K562 (cell line): Measurements from ENCODE around the gene PRKCE. TPM values are rescaled to one million over a fixed set of nuclear protein-coding genes. Genes with fewer than 3 reads are reported as not detected.
A peak's percentile ranks its signal among the peaks of the same experiment; 100 is the strongest.

Source experiments
- ARID3A ChIP-seq: IDR thresholded peaks from 2 replicates; pipeline ENCODE4 v1.6.1; 2012; ENCODE audit warnings: low read depth, low read length, improper control_type of control experiment, borderline replicate concordance
- E2F1 ChIP-seq: sonication (generic); formaldehyde crosslinking; IDR thresholded peaks from 2 replicates; pipeline ENCODE4 v1.8.1; 2023; ENCODE audit warnings: mild to moderate bottlenecking, missing genetic modification reagents, moderate library complexity
- IRF2 ChIP-seq: sonication (generic); formaldehyde crosslinking; IDR thresholded peaks from 2 replicates; pipeline ENCODE4 v1.8.1; 2022; ENCODE audit warnings: mild to moderate bottlenecking, missing genetic modification reagents
- MCM5 ChIP-seq: fragments of 450-650 bp; IDR thresholded peaks from 2 replicates; pipeline ENCODE4 v1.6.1; 2016; ENCODE audit warnings: low read depth
- RB1 ChIP-seq: fragments of 450-650 bp; IDR thresholded peaks from 2 replicates; pipeline ENCODE4 v1.6.1; 2017; ENCODE audit warnings: low read depth, mild to moderate bottlenecking
- RBM22 ChIP-seq: fragments of 200-400 bp; formaldehyde crosslinking; IDR thresholded peaks from 2 replicates; pipeline ENCODE4 v1.6.1; 2018; ENCODE audit warnings: low read length, low read depth; ENCODE audit not compliant: poor library complexity, severe bottlenecking
- SP2 ChIP-seq: IDR thresholded peaks from 2 replicates; pipeline ENCODE4 v1.6.1; 2011; ENCODE audit warnings: mild to moderate bottlenecking, low read depth, low read length, moderate library complexity; ENCODE audit not compliant: poor library complexity, severe bottlenecking; ENCODE audit errors: extremely low read depth
- ZNF41 ChIP-seq: fragments of 250-450 bp; sonication (Bioruptor Pico); conservative IDR thresholded peaks from 2 replicates; pipeline ENCODE4 v1.4.0; 2020; ENCODE audit warnings: mild to moderate bottlenecking
- ZNF57 ChIP-seq: fragments of 450-650 bp; formaldehyde crosslinking; IDR thresholded peaks from 2 replicates; pipeline ENCODE4 v1.4.0; 2020; ENCODE audit warnings: mild to moderate bottlenecking, moderate library complexity
- polyA plus RNA-seq, 8 experiments: library from polyadenylated mRNA; depleted of rRNA in 4 of 8; stranded (reverse) in 5 of 8; unstranded in 3 of 8; fragments of >200 nt; fragmentation: Nextera tagmentation in 2 of 8; fragmentation: Illumina TruSeq in 1 of 8; extraction: Ambion mirVana in 2 of 8; extraction: Trizol in 1 of 8; gene quantifications; 2 replicates each; pipeline versions ENCODE4 v1.2.1 to v1.2.3, GENCODE V29; 2011 to 2014; ENCODE audit warnings: inconsistent platforms in 1 of 8, missing spikeins in 1 of 8
- total RNA-seq, 7 experiments: library from RNA; depleted of rRNA in 6 of 7; stranded (reverse); fragments of >200 nt in 6 of 7; fragmentation: Illumina TruSeq in 2 of 7; extraction: Trizol in 2 of 7; gene quantifications; 2 replicates each; pipeline versions ENCODE4 v1.2.1 to v1.2.3, GENCODE V29; 2011 to 2021; ENCODE audit warnings: low replicate concordance in 1 of 7
- TF ChIP-seq, protein P1 (sequence below): fragments of 250-450 bp; sonication (Bioruptor Pico); IDR thresholded peaks from 2 replicates; pipeline ENCODE4 v1.4.0; 2020
- TF ChIP-seq, protein P2 (sequence below): IDR thresholded peaks from 2 replicates; pipeline ENCODE4 v1.6.1; 2011; ENCODE audit not compliant: insufficient read length; ENCODE audit errors: extremely low read depth
- TF ChIP-seq, protein P3 (sequence below), 2 experiments: IDR thresholded peaks in 1 of 2; conservative IDR thresholded peaks in 1 of 2; 2 replicates each; pipeline ENCODE4 v1.6.1; 2016; ENCODE audit warnings: low read depth in 2 of 2, mild to moderate bottlenecking in 1 of 2, missing compliant biosample characterization in 1 of 2, missing genetic modification characterization in 1 of 2, moderate library complexity in 1 of 2

The PRKCE gene
- total and polyA plus RNA-seq, 9 of the 15 experiments (the other 6 are each of a cell fraction or from before 2014, with no cell fraction given), result 0.06 to 1.0 (median 0.22) TPM; not detected in 1

GRCh38 chr2:45649858-45650811 lies 1.3 kb upstream of the PRKCE start (continued):
- TF ChIP-seq, protein P1, sequence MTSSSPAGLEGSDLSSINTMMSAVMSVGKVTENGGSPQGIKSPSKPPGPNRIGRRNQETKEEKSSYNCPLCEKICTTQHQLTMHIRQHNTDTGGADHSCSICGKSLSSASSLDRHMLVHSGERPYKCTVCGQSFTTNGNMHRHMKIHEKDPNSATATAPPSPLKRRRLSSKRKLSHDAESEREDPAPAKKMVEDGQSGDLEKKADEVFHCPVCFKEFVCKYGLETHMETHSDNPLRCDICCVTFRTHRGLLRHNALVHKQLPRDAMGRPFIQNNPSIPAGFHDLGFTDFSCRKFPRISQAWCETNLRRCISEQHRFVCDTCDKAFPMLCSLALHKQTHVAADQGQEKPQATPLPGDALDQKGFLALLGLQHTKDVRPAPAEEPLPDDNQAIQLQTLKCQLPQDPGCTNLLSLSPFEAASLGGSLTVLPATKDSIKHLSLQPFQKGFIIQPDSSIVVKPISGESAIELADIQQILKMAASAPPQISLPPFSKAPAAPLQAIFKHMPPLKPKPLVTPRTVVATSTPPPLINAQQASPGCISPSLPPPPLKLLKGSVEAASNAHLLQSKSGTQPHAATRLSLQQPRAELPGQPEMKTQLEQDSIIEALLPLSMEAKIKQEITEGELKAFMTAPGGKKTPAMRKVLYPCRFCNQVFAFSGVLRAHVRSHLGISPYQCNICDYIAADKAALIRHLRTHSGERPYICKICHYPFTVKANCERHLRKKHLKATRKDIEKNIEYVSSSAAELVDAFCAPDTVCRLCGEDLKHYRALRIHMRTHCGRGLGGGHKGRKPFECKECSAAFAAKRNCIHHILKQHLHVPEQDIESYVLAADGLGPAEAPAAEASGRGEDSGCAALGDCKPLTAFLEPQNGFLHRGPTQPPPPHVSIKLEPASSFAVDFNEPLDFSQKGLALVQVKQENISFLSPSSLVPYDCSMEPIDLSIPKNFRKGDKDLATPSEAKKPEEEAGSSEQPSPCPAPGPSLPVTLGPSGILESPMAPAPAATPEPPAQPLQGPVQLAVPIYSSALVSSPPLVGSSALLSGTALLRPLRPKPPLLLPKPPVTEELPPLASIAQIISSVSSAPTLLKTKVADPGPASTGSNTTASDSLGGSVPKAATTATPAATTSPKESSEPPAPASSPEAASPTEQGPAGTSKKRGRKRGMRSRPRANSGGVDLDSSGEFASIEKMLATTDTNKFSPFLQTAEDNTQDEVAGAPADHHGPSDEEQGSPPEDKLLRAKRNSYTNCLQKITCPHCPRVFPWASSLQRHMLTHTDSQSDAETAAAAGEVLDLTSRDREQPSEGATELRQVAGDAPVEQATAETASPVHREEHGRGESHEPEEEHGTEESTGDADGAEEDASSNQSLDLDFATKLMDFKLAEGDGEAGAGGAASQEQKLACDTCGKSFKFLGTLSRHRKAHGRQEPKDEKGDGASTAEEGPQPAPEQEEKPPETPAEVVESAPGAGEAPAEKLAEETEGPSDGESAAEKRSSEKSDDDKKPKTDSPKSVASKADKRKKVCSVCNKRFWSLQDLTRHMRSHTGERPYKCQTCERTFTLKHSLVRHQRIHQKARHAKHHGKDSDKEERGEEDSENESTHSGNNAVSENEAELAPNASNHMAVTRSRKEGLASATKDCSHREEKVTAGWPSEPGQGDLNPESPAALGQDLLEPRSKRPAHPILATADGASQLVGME (CRISPR knock-in tag), result no peak
- TF ChIP-seq SP2 (no peak), RB1 (0 out of 2 replicates have a peak, but pooled peaks have one; percentile 27), IRF2 (no peak), ZNF41 (no peak), ZNF57 (no peak), ARID3A (no peak), MCM5 (no peak), E2F1 (CRISPR knock-in tag) (no peak), RBM22 (no peak)
- TF ChIP-seq, protein P2, sequence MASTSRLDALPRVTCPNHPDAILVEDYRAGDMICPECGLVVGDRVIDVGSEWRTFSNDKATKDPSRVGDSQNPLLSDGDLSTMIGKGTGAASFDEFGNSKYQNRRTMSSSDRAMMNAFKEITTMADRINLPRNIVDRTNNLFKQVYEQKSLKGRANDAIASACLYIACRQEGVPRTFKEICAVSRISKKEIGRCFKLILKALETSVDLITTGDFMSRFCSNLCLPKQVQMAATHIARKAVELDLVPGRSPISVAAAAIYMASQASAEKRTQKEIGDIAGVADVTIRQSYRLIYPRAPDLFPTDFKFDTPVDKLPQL, result no peak
- TF ChIP-seq, protein P3, sequence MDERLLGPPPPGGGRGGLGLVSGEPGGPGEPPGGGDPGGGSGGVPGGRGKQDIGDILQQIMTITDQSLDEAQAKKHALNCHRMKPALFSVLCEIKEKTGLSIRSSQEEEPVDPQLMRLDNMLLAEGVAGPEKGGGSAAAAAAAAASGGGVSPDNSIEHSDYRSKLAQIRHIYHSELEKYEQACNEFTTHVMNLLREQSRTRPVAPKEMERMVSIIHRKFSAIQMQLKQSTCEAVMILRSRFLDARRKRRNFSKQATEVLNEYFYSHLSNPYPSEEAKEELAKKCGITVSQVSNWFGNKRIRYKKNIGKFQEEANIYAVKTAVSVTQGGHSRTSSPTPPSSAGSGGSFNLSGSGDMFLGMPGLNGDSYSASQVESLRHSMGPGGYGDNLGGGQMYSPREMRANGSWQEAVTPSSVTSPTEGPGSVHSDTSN (CRISPR knock-in tag; IDR thresholded peaks at IDR 0.05; ENCODE audit: low read depth), result no peak
- TF ChIP-seq, protein P3 (tag; conservative IDR thresholded peaks at IDR 0.05; ENCODE audit: low read depth), result no peak
